Activated T-cell treated with anti-CD3 and anti-CD28 coated beads, Interleukin-2, amount 50 U/mL, for 48 hours (primary cell): ENCODE data around the gene RCOR1.
"Not testable (repeated sequence)": the region's sequence is repeated elsewhere in the genome, so short reads cannot be mapped to it uniquely, and the experiment has no call there.

Source experiments
- DNase-seq, 2 experiments: peaks; one replicate each; pipeline ENCODE4 v3.0.0-alpha.2; 2020

The RCOR1 gene

GRCh38 chr14:102591944-102592762, at the start of gene RCOR1:
Gene RCOR1 (plus strand): TSS chr14:102592649. CDS start chr14:102592887, 238 bp downstream.
- peak; percentile 98 for DNase-seq

- no peak for DNase-seq
Measured at GRCh38 chr14:102544046-102544746, 48.3 kb upstream of the RCOR1 start.

- DNase-seq: peak in 1 of 2 experiments; percentile 40
Measured at GRCh38 chr14:102544747-102545460, 47.5 kb upstream of the RCOR1 start.

- DNase-seq: no peak
Measured at GRCh38 chr14:102545461-102546265, 46.8 kb upstream of the RCOR1 start.

- DNase-seq: no peak
Measured at GRCh38 chr14:102548616-102549240, 43.7 kb upstream of the RCOR1 start.

- not testable (repeated sequence) for DNase-seq
Measured at GRCh38 chr14:102550927-102551401, 41.5 kb upstream of the RCOR1 start.

- peak; percentile 66 to 68 for DNase-seq
Measured at GRCh38 chr14:102551995-102552705, 40.3 kb upstream of the RCOR1 start.

- peak; percentile 64 to 74 for DNase-seq
Measured at GRCh38 chr14:102554821-102555819, 37.3 kb upstream of the RCOR1 start.

- DNase-seq: no peak
Measured at GRCh38 chr14:102556098-102556677, 36.3 kb upstream of the RCOR1 start.

- no peak for DNase-seq
Measured at GRCh38 chr14:102557434-102558226, 34.8 kb upstream of the RCOR1 start.

GRCh38 chr14:102558556-102558955, 33.9 kb upstream of the RCOR1 start:
- no peak for DNase-seq

- no peak for DNase-seq
Measured at GRCh38 chr14:102560458-102561261, 31.8 kb upstream of the RCOR1 start.

- no peak for DNase-seq
Measured at GRCh38 chr14:102565331-102565887, 27.0 kb upstream of the RCOR1 start.

GRCh38 chr14:102565959-102566358, 26.5 kb upstream of the RCOR1 start:
- no peak for DNase-seq

GRCh38 chr14:102568115-102568614, 24.3 kb upstream of the RCOR1 start:
- DNase-seq: peak; percentile 54 to 66

GRCh38 chr14:102570334-102570995, 22.0 kb upstream of the RCOR1 start:
- no peak for DNase-seq

GRCh38 chr14:102571043-102571442, 21.4 kb upstream of the RCOR1 start:
- DNase-seq: no peak
